Lung (tissue), 12 donors: ENCODE measurements around the gene EN1. TPM values are rescaled to one million over a fixed set of nuclear protein-coding genes. Genes with fewer than 3 reads are reported as not detected.

ENCODE experiments used
- ATAC-seq: fragments of 200-7000 bp; cut with Tn5 transposase; one replicate; pipeline ENCODE4 v1.9.1; 2020; ENCODE audit warnings: moderate number of reproducible peaks; ENCODE audit not compliant: insufficient read depth, low FRiP score
- DNase-seq, 3 donors: peaks; one replicate each; pipeline ENCODE4 v3.0.0-alpha.2; 2013 to 2017
- H3K27ac ChIP-seq, 2 donors: one replicate each; pipeline ENCODE4 v1.5.1; 2013; ENCODE audit warnings: mild to moderate bottlenecking in 2 of 2, moderate library complexity in 2 of 2, control low read depth in 1 of 2, inconsistent platforms in 1 of 2, low read depth in 1 of 2, low read length in 1 of 2
- H3K27me3 ChIP-seq, 3 donors: one replicate each; pipeline ENCODE4 v1.5.1; 2013; ENCODE audit warnings: low read length in 2 of 3; ENCODE audit not compliant: control insufficient read depth in 3 of 3, insufficient read depth in 3 of 3
- H3K36me3 ChIP-seq, 4 donors: one replicate each; pipeline ENCODE4 v1.5.1; 2013; ENCODE audit warnings: low read length in 4 of 4, mild to moderate bottlenecking in 1 of 4, moderate library complexity in 1 of 4; ENCODE audit not compliant: control insufficient read depth in 4 of 4, insufficient read depth in 4 of 4
- H3K4me1 ChIP-seq, 5 donors: one replicate each; pipeline ENCODE4 v1.5.1; 2013; ENCODE audit warnings: low read length in 5 of 5, mild to moderate bottlenecking in 2 of 5, moderate library complexity in 1 of 5; ENCODE audit not compliant: control insufficient read depth in 5 of 5, insufficient read depth in 5 of 5
- H3K4me3 ChIP-seq: one replicate; pipeline ENCODE4 v1.5.1; 2013; ENCODE audit warnings: mild to moderate bottlenecking, control low read depth, moderate library complexity
- H3K9ac ChIP-seq, 2 donors: one replicate each; pipeline ENCODE4 v1.5.1; 2013; ENCODE audit warnings: low read length in 2 of 2, control low read depth in 1 of 2; ENCODE audit not compliant: insufficient read depth in 1 of 2
- H3K9me3 ChIP-seq, 4 donors: one replicate each; pipeline ENCODE4 v1.5.1; 2013; ENCODE audit warnings: low read length in 3 of 4, mild to moderate bottlenecking in 1 of 4, moderate library complexity in 1 of 4; ENCODE audit not compliant: control insufficient read depth in 4 of 4, insufficient read depth in 3 of 4
- CTCF ChIP-seq: IDR thresholded peaks from 2 replicates; pipeline ENCODE4 v1.5.1; 2012; ENCODE audit warnings: mild to moderate bottlenecking; ENCODE audit errors: control extremely low read depth, extremely low read depth
- WGBS, 2 donors: extraction: QIAGEN DNeasy Blood & Tissue Kit; methylation state at CpG; one replicate each; pipeline ENCODE4 v1.1.7; 2013; 5-methylcytosine and 5-hydroxymethylcytosine counted together
- polyA plus RNA-seq, 2 donors: library from polyadenylated mRNA; stranded (reverse); fragments of 200-250 nt; gene quantifications; one replicate each; pipeline ENCODE4 v1.2.1, GENCODE V29; 2013
- total RNA-seq, 2 donors: library from RNA; depleted of rRNA in 1 of 2; stranded (reverse); fragments of >200 nt in 1 of 2; gene quantifications; one replicate each; pipeline ENCODE4 v1.2.1, GENCODE V29; 2014 to 2021
- donor health status: control.
- donor health status: control.
- donor health status: Bipolar disorder and iron deficiency.
- donor health status: healthy.
- donor health status: DM: yes; HTN: yes; CAD: no.

Gene EN1
- total and polyA plus RNA-seq, 4 donors = not detected

DNA sequence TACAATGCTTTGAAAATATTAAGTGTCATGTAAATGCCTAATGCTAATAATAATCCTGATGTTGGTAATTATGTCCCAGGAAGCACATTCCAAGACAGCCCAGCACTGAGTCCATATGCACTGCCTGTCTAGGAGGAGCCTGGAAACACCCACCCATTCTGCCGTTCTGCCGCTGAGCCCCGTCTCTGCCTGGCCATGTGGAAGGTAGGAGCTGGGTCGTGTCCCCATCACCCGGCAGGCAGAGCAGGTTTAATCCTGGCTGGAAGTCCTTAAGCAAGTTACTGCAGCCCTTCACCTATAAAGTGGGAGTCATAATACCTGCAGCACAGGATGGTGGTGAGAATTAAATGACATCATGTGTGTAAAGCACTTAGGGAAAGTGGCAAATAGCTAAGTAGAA is 13.1 kb upstream of the EN1 start:
- DNase-seq (peak in 1 of 3 donors; percentile 46), ATAC-seq (no peak)
- Histone ChIP-seq H3K9me3 (peaks cover 0 to 2% (median 0%) of the 10 kb centered on the region in 4 donors), H3K36me3 (no peaks in the 10 kb centered on the region), H3K9ac (no peak overlapping the region), H3K27ac (no peak overlapping the region), H3K27me3 (peaks cover 15 to 87% (median 62%) of the 10 kb centered on the region in 3 donors), H3K4me1 (peaks cover 0 to 4% (median 1%) of the 10 kb centered on the region in 5 donors), H3K4me3 (no peak overlapping the region)
- no peak for TF ChIP-seq CTCF
- 7 to 9% methylated on average over 5 of the region's 5 CpGs for WGBS, 2 donors

DNA sequence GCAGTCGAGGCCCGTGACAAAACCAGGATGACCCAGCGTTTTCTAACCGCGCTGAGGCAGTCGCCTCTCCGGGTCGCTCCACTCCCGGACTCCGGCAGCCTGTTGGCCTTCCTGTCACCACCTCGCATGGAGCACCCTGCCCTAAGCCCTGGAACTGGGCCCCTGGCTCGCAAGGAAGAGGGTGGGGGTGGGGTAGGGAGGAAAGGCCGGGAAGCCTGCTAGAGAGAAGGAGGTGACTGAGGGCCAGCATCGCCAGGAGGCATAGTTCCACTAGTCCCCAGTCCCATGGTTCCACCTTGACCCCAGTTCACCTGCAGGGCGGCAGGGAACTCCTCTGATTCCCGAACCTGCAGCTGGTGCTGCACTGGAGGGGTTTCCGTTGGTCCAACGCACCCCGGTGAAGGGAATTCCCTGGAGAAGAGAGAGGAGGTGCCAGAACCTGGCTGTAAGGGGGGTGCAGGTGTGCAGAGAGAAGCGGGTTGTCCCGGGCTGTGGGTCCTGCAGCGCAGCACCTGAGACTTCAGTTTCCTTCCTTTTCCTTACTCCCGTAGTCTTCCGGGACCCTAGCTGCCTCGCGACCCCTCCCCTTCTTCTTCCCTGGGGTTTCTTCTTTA is 11.8 kb upstream of the EN1 start:
- ATAC-seq = no peak
- TF ChIP-seq CTCF = no peak

GRCh38 chr2:118858485-118859156 is 11.2 kb upstream of the EN1 start:
- Histone ChIP-seq H3K4me3 (no peak overlapping the region), H3K9ac (no peak overlapping the region), H3K27ac (no peak overlapping the region), H3K36me3 (no peaks in the 10 kb centered on the region), H3K27me3 (peaks cover 15 to 95% (median 80%) of the 10 kb centered on the region in 3 donors), H3K9me3 (peaks cover 0 to 6% (median 0%) of the 10 kb centered on the region in 4 donors), H3K4me1 (peaks cover 0 to 5% (median 4%) of the 10 kb centered on the region in 5 donors)
- no peak for DNase-seq
- no peak for TF ChIP-seq CTCF
- no peak for ATAC-seq
- WGBS, 2 donors = 2 to 5% methylated on average over 35 to 40 of the region's 40 CpGs

More for the DNA sequence above, 11.8 kb upstream of the EN1 start:
- Histone ChIP-seq H3K27me3 (peaks cover 15 to 95% (median 74%) of the 10 kb centered on the region in 3 donors), H3K27ac (no peak overlapping the region), H3K9ac (no peak overlapping the region), H3K4me1 (peaks cover 0 to 4% (median 3%) of the 10 kb centered on the region in 5 donors), H3K9me3 (peaks cover 0 to 2% (median 0%) of the 10 kb centered on the region in 4 donors), H3K36me3 (no peaks in the 10 kb centered on the region), H3K4me3 (no peak overlapping the region)
- DNase-seq = no peak
- 2 to 3% methylated on average over 25 to 26 of the region's 26 CpGs for WGBS, 2 donors
